Breast epithelium (tissue), 4 donors: ENCODE measurements around the gene SEC23B. TPM values are rescaled to one million over a fixed set of nuclear protein-coding genes. Genes with fewer than 3 reads are reported as not detected.

Source experiments
- DNase-seq, 2 donors: peaks; one replicate each; pipeline ENCODE4 v3.0.0-alpha.2; 2019; ENCODE audit warnings: low spot score in 2 of 2
- H3K27ac ChIP-seq, 2 donors: fragments of 200-600 bp; sonication (generic) in 1 of 2; one replicate each; pipeline ENCODE4 v1.5.1; 2016 to 2019; ENCODE audit warnings: mild to moderate bottlenecking in 1 of 2
- H3K27me3 ChIP-seq, 2 donors: fragments of 200-600 bp; sonication (generic) in 1 of 2; one replicate each; pipeline versions ENCODE4 v1.5.1 to v1.6.0; 2017 to 2019; ENCODE audit warnings: control low read depth in 1 of 2, mild to moderate bottlenecking in 1 of 2
- H3K36me3 ChIP-seq: fragments of 200-600 bp; one replicate; pipeline ENCODE4 v1.5.1; 2019
- H3K4me1 ChIP-seq, 2 donors: fragments of 200-600 bp; sonication (generic); one replicate each; pipeline ENCODE4 v1.5.1; 2016 to 2019; ENCODE audit warnings: control low read depth in 1 of 2
- H3K4me3 ChIP-seq, 3 donors: fragments of 200-600 bp; sonication (generic); 1 replicate in 2 of 3; 2 replicates in 1 of 3; pipeline ENCODE4 v1.5.1; 2016 to 2019; ENCODE audit warnings: mild to moderate bottlenecking in 3 of 3, moderate library complexity in 2 of 3
- H3K9me3 ChIP-seq, 2 donors: fragments of 200-600 bp; sonication (generic) in 1 of 2; one replicate each; pipeline ENCODE4 v1.5.1; 2016 to 2019; ENCODE audit warnings: control low read depth in 1 of 2
- POLR2A ChIP-seq: fragments of 450-650 bp; IDR thresholded peaks from one replicate; pipeline ENCODE4 v1.6.1; 2016; ENCODE audit warnings: antibody characterized with exemption, mild to moderate bottlenecking, moderate library complexity
- POLR2AphosphoS5 ChIP-seq, 3 donors: sonication (generic); formaldehyde crosslinking; IDR thresholded peaks; one replicate each; pipeline ENCODE4 v1.6.1; 2017; ENCODE audit warnings: antibody characterized with exemption in 3 of 3
- intact Hi-C: fragments of 100-400 bp; cut with DNase I; formaldehyde crosslinking; loops from one replicate; pipeline ENCODE4 v1.15.1; 2023; ENCODE audit warnings: low total_unique reads
- total RNA-seq, 3 donors: library from RNA; depleted of rRNA; stranded (reverse); fragments of >200 nt; gene quantifications; one replicate each; pipeline ENCODE4 v1.1.0, GENCODE V29; 2016
- TF ChIP-seq, protein P1 (sequence below), 3 donors: fragments of 450-650 bp; IDR thresholded peaks; one replicate each; pipeline ENCODE4 v1.5.1; 2016 to 2017; ENCODE audit warnings: antibody characterized with exemption in 3 of 3, mild to moderate bottlenecking in 3 of 3, moderate library complexity in 3 of 3

SEC23B gene
- total RNA-seq, 3 donors from 2014 or later, result 27.0 to 57.7 (median 52.8) TPM

DNA sequence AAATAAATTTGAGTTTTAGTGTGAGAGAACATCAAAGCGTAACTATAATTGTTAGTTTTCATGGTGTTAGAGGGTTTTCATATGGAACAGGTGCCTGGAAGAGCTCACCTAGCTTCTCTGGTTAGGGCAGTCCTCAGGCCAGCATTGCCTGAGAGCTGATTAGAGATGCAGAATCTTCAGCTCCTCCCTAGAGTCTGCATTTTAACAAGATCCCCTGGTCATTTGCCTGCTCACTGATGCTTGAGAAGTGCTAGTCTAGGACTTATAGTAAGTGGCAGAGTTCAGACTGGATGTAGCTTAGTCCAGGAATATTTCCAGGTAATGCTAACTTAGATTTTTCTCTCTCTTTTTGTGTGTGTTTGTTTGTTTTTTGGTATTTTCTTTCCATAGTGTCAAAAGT lies 37.8 kb downstream of the SEC23B start:
- H3K4me3 ChIP-seq, result no peak overlapping the region
- H3K27ac ChIP-seq, result no peak overlapping the region
- intact Hi-C loops, result no loop called here
- no peaks in the 10 kb centered on the region for H3K4me1 ChIP-seq
- no peak for TF ChIP-seq POLR2AphosphoS5 (IDR thresholded peaks at IDR 0.05)
- TF ChIP-seq, protein P1, sequence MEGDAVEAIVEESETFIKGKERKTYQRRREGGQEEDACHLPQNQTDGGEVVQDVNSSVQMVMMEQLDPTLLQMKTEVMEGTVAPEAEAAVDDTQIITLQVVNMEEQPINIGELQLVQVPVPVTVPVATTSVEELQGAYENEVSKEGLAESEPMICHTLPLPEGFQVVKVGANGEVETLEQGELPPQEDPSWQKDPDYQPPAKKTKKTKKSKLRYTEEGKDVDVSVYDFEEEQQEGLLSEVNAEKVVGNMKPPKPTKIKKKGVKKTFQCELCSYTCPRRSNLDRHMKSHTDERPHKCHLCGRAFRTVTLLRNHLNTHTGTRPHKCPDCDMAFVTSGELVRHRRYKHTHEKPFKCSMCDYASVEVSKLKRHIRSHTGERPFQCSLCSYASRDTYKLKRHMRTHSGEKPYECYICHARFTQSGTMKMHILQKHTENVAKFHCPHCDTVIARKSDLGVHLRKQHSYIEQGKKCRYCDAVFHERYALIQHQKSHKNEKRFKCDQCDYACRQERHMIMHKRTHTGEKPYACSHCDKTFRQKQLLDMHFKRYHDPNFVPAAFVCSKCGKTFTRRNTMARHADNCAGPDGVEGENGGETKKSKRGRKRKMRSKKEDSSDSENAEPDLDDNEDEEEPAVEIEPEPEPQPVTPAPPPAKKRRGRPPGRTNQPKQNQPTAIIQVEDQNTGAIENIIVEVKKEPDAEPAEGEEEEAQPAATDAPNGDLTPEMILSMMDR (IDR thresholded peaks at IDR 0.05), result no peak
- TF ChIP-seq POLR2A, result no peak
- peaks cover 8% of the 10 kb centered on the region for H3K36me3 ChIP-seq
- DNase-seq, result no peak
- no peaks in the 10 kb centered on the region for H3K9me3 ChIP-seq
- no peaks in the 10 kb centered on the region for H3K27me3 ChIP-seq

DNA sequence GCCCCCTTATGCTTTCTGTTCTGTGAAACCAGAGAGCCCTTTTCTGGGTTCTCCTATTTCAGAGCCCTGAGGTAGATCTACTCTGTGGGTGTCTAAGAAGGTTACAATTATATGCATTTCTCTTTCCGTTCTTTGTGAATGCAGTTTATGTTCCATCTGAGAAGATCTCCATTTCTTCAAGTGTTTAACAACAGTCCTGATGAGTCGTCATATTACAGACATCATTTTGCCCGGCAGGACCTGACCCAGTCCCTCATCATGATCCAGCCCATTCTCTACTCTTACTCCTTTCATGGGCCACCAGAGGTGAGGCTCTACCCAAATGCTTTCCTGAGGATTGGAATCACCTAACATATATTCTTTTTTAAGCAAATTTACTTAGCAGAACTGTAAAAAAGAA lies 40.7 kb downstream of the SEC23B start:
- intact Hi-C loops, result no loop called here

DNA sequence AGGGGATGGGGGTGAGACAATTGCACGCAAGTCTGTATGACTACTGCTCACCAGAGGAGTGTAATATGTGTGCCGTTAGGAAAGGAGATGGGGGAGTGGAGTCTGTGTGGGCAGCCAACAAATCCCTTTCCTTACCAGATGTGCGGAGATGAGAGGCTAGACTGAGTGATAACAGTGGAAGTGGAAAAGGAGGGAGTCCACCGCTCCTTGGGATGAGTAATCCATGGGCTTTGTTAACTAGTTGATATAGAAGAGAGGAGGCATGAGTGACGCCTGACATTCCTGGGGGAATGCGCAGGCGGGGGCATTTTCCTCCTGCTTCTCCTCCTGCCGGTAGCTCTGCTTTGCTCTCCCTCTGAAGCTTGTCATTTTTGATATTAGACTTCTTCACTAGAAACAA lies 46.0 kb downstream of the SEC23B start:
- TF ChIP-seq, protein P1 (IDR thresholded peaks at IDR 0.05), result no peak
- TF ChIP-seq POLR2AphosphoS5 (IDR thresholded peaks at IDR 0.05) (no peak), POLR2A (no peak)
- no peaks in the 10 kb centered on the region for H3K4me1 ChIP-seq
- H3K9me3 ChIP-seq, result no peaks in the 10 kb centered on the region
- intact Hi-C loops, result no loop called here
- H3K27ac ChIP-seq, result no peak overlapping the region
- H3K36me3 ChIP-seq, result peaks cover 7% of the 10 kb centered on the region
- no peak for DNase-seq
- no peaks in the 10 kb centered on the region for H3K27me3 ChIP-seq
- H3K4me3 ChIP-seq, result no peak overlapping the region

More for the DNA sequence above, 40.7 kb downstream of the SEC23B start:
- H3K27ac ChIP-seq, result no peak overlapping the region
- peaks cover 8% of the 10 kb centered on the region for H3K36me3 ChIP-seq
- DNase-seq, result no peak
- no peak overlapping the region for H3K4me3 ChIP-seq
- H3K4me1 ChIP-seq, result no peaks in the 10 kb centered on the region
- H3K27me3 ChIP-seq, result no peaks in the 10 kb centered on the region
- TF ChIP-seq POLR2AphosphoS5 (IDR thresholded peaks at IDR 0.05) (no peak), POLR2A (no peak)
- TF ChIP-seq, protein P1 (IDR thresholded peaks at IDR 0.05), result no peak
- no peaks in the 10 kb centered on the region for H3K9me3 ChIP-seq

DNA sequence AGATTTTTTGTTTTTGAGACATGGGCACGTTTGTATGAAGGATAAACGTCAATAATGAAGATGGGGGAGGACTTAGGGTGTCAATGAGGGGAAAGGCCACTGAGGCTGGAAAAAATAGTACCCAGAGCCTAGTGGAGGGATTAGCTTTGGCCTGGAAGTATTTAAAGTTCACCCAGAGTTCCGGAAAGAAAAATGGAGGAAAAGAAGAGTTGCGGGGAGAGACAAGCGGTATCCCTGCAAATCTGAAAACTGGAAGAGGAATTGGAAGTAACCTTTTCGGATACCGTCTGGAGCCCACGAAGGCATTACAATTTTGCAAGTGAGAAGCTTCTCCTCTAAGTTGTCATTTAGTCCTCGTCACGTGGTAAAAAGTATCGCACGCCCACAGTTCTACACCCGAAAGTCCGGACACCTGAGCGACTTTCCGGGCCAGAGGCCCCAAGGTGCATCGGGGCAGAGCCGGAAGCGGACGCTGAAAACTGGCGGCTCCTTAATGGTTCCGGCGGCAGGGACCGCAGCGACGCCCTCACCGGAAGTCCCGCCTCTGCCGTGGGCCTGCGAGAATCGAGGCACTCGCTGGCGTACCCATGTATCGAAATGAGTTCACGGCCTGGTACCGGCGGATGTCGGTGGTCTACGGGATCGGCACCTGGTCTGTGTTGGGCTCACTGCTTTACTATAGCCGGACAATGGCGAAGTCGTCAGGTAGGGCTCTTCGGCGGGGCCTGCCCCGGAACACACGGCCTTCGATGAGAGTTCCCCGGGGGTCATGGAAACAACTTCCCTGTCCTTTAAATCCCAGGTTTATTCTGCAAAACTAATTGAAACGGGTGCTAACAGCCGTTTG lies 59.4 kb downstream of the SEC23B start, which contains the start of gene SMIM26:
SMIM26 (plus strand) TSS at position 541 of the 847 bp plus-strand sequence; CDS start at position 588, 47 bp downstream.
- Histone ChIP-seq H3K27me3 (no peaks in the 10 kb centered on the region), H3K4me3 (peak within 1 kb of the TSS; percentile 71 to 73 (median 73)), H3K9me3 (no peaks in the 10 kb centered on the region), H3K4me1 (no peaks in the 10 kb centered on the region), H3K27ac (peak within 1 kb of the TSS; percentile 92 to 93), H3K36me3 (no peaks in the 10 kb centered on the region)
- TF ChIP-seq, protein P1 (IDR thresholded peaks at IDR 0.05), result no peak
- TF ChIP-seq POLR2AphosphoS5 (IDR thresholded peaks at IDR 0.05), result peak; percentile 76 to 88 (median 84)
- peak; percentile 22 for TF ChIP-seq POLR2A
- intact Hi-C loops, result no loop called here
- peak; percentile 89 to 91 for DNase-seq

DNA sequence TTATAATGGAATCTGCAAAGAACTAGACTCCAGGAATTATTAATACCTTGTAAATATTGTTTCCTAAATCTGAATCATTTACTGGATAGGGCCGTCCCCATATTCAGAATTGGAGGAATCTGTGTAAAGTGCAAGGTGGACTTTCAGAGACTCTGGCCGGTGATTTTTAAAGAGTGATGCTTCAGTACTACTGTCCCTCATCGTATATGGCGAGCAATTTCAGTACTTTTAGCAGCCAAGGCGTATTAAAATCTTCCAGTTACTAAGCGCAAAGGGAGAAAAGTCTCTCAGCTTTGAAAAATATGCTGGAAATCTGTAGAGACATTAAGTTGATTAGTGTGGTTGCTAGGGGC lies 60.0 kb downstream of the SEC23B start:
- no peaks in the 10 kb centered on the region for H3K36me3 ChIP-seq
- intact Hi-C loops, result no loop called here
- peak overlapping the region; percentile 71 to 73 (median 73) for H3K4me3 ChIP-seq
- no peaks in the 10 kb centered on the region for H3K9me3 ChIP-seq
- H3K27me3 ChIP-seq, result no peaks in the 10 kb centered on the region
- DNase-seq, result no peak
- TF ChIP-seq, protein P1 (IDR thresholded peaks at IDR 0.05), result no peak
- TF ChIP-seq POLR2A (no peak), POLR2AphosphoS5 (IDR thresholded peaks at IDR 0.05) (no peak)
- H3K4me1 ChIP-seq, result no peaks in the 10 kb centered on the region
- peak overlapping the region; percentile 92 to 93 for H3K27ac ChIP-seq
